HCT116 (cell line): ENCODE data around the gene ELFN2. TPM values are rescaled to one million over a fixed set of nuclear protein-coding genes. Genes with fewer than 3 reads are reported as not detected.

ENCODE experiments used
- ATAC-seq: fragments of 200-7000 bp; cut with Tn5 transposase; 2 replicates; pipeline ENCODE4 v1.9.1; 2020; ENCODE audit warnings: mild to moderate bottlenecking, moderate library complexity
- BruUV-seq: library from RNA; stranded (reverse); fragments of 400-500 nt; replicated peaks from 2 replicates; lab custom pipeline; 2021; lab: Mats Ljungman, UMichigan
- CTCF ChIA-PET: fragments of 300-600 bp; sonication (Branson Sonifier 250); formaldehyde crosslinking; loops from one replicate; lab custom pipeline; 2021; ENCODE audit warnings: antibody characterized with exemption; lab: Charles Lee
- POLR2A ChIA-PET: fragments of 300-600, 350-600 bp; sonication (Branson Sonifier 250); formaldehyde crosslinking; loops from one replicate; lab custom pipeline; 2021; ENCODE audit warnings: antibody characterized with exemption; lab: Charles Lee
- RAD21 ChIA-PET, 2 experiments: fragments of 300-600 bp; sonication (Branson Sonifier 250); formaldehyde crosslinking; loops; one replicate each; lab custom pipeline; 2023; ENCODE audit warnings: low total read pairs in 2 of 2; ENCODE audit not compliant: uncharacterized antibody in 2 of 2, unreplicated experiment in 2 of 2, low non-redundant PET in 1 of 2; lab: Charles Lee
- DNase-seq: peaks from one replicate; pipeline ENCODE4 v3.0.0-alpha.2; 2010; ENCODE audit warnings: low read depth, low spot score
- H2AFZ ChIP-seq: fragments of 200-600 bp; shearing (Covaris generic), sonication (generic); 2 replicates; pipeline ENCODE4 v1.6.1; 2017; ENCODE audit warnings: low read depth, mixed run types, mixed read lengths, antibody characterized with exemption, low read length; ENCODE audit not compliant: poor library complexity, severe bottlenecking
- H3K27ac ChIP-seq: 2 replicates; pipeline ENCODE4 v1.5.1; 2012; ENCODE audit warnings: low read depth, low read length
- H3K27me3 ChIP-seq: fragments of 200-600 bp; sonication (generic); 2 replicates; pipeline ENCODE4 v1.6.1; 2016; ENCODE audit warnings: mixed run types, low read length, mixed read lengths; ENCODE audit not compliant: insufficient read depth
- H3K36me3 ChIP-seq, 2 experiments: fragments of 200-500 bp in 1 of 2; fragments of 200-600 bp in 1 of 2; sonication (Bioruptor generic) in 1 of 2; sonication (generic) in 1 of 2; 2 replicates each; pipeline versions ENCODE4 v1.5.1 to v1.6.1; 2014 to 2016; ENCODE audit warnings: low read length in 2 of 2, inconsistent platforms in 1 of 2, mixed read lengths in 1 of 2, mixed run types in 1 of 2; ENCODE audit not compliant: insufficient read depth in 2 of 2, control insufficient read depth in 1 of 2
- H3K4me1 ChIP-seq, 2 experiments: fragments of 200-600 bp in 1 of 2; sonication (generic) in 1 of 2; 2 replicates each; pipeline versions ENCODE4 v1.5.1 to v1.6.1; 2012 to 2017; ENCODE audit warnings: low read length in 2 of 2, inconsistent platforms in 1 of 2, mild to moderate bottlenecking in 1 of 2, mixed read lengths in 1 of 2, mixed run types in 1 of 2, moderate library complexity in 1 of 2; ENCODE audit not compliant: insufficient read depth in 2 of 2, control insufficient read depth in 1 of 2
- H3K4me2 ChIP-seq: fragments of 200-600 bp; sonication (generic); 2 replicates; pipeline ENCODE4 v1.6.1; 2017; ENCODE audit warnings: mixed run types, low read length, mixed read lengths
- H3K4me3 ChIP-seq, 2 experiments: fragments of 200-600 bp in 1 of 2; sonication (generic) in 1 of 2; replicated peaks in 1 of 2; 2 replicates each; pipeline ENCODE4 v1.5.1; 2011 to 2016; ENCODE audit warnings: low read length in 2 of 2, control low read depth in 1 of 2, low read depth in 1 of 2, mild to moderate bottlenecking in 1 of 2, mixed read lengths in 1 of 2, mixed run types in 1 of 2
- H3K79me2 ChIP-seq: fragments of 200-600 bp; sonication (generic); 2 replicates; pipeline ENCODE4 v1.6.1; 2017; ENCODE audit warnings: mild to moderate bottlenecking, mixed run types, low read length, moderate library complexity, mixed read lengths; ENCODE audit not compliant: insufficient read depth
- H3K9ac ChIP-seq: fragments of 200-600 bp; sonication (generic); 2 replicates; pipeline ENCODE4 v1.6.1; 2016; ENCODE audit warnings: low read length, mixed read lengths
- H3K9me2 ChIP-seq: fragments of 200-600 bp; sonication (generic), shearing (Covaris generic); 2 replicates; pipeline ENCODE4 v1.6.1; 2017; ENCODE audit warnings: mixed run types, mild to moderate bottlenecking, moderate library complexity; ENCODE audit not compliant: insufficient read depth
- H3K9me3 ChIP-seq, 2 experiments: fragments of 200-500 bp in 1 of 2; fragments of 200-600 bp in 1 of 2; sonication (Bioruptor generic) in 1 of 2; sonication (generic) in 1 of 2; 2 replicates each; pipeline ENCODE4 v1.6.1; 2014 to 2017; ENCODE audit warnings: low read length in 2 of 2, mixed read lengths in 2 of 2, inconsistent platforms in 1 of 2, low read depth in 1 of 2, mild to moderate bottlenecking in 1 of 2, mixed run types in 1 of 2, moderate library complexity in 1 of 2; ENCODE audit not compliant: control insufficient read depth in 1 of 2, insufficient read depth in 1 of 2
- H4K20me1 ChIP-seq: fragments of 200-600 bp; sonication (generic), shearing (Covaris generic); 2 replicates; pipeline ENCODE4 v1.6.1; 2017; ENCODE audit warnings: mixed run types, mild to moderate bottlenecking, moderate library complexity; ENCODE audit not compliant: insufficient read depth
- CBX3 ChIP-seq: IDR thresholded peaks from 2 replicates; pipeline ENCODE4 v1.6.1; 2012; ENCODE audit warnings: low read depth
- CEBPB ChIP-seq: IDR thresholded peaks from 2 replicates; pipeline ENCODE4 v1.6.1; 2012; ENCODE audit warnings: low read depth
- EGR1 ChIP-seq: IDR thresholded peaks from 2 replicates; pipeline ENCODE4 v1.6.1; 2012; ENCODE audit warnings: low read depth
- EZH2 ChIP-seq: fragments of 200-600 bp; sonication (generic); IDR thresholded peaks from 2 replicates; pipeline ENCODE4 v1.6.1; 2017; ENCODE audit warnings: antibody characterized with exemption, mixed run types
- EZH2phosphoT487 ChIP-seq: fragments of 200-600 bp; IDR thresholded peaks from 2 replicates; pipeline ENCODE4 v1.6.1; 2018; ENCODE audit warnings: antibody characterized with exemption, borderline replicate concordance
- FOSL1 ChIP-seq: IDR thresholded peaks from 2 replicates; pipeline ENCODE4 v1.6.1; 2012; ENCODE audit warnings: low read depth
- JUND ChIP-seq: IDR thresholded peaks from 2 replicates; pipeline ENCODE4 v1.6.1; 2012
- RAD21 ChIP-seq: IDR thresholded peaks from 2 replicates; pipeline ENCODE4 v1.6.1; 2012; ENCODE audit warnings: low read depth, mild to moderate bottlenecking
- SIN3A ChIP-seq: IDR thresholded peaks from 2 replicates; pipeline ENCODE4 v1.6.1; 2012; ENCODE audit warnings: low read depth
- SRF ChIP-seq: IDR thresholded peaks from 2 replicates; pipeline ENCODE4 v1.6.1; 2012; ENCODE audit warnings: low read depth
- YY1 ChIP-seq: IDR thresholded peaks from 2 replicates; pipeline ENCODE4 v1.6.1; 2011; ENCODE audit warnings: low read length, low read depth, moderate library complexity, mild to moderate bottlenecking; ENCODE audit not compliant: insufficient replicate concordance; ENCODE audit errors: extremely low read depth
- ZFX ChIP-seq: fragments of 450-650 bp; IDR thresholded peaks from 2 replicates; pipeline ENCODE4 v1.6.1; 2017
- intact Hi-C: fragments of 100-400 bp; cut with micrococcal nuclease; formaldehyde crosslinking; loops from 2 replicates; pipeline ENCODE4 v1.10.0; 2022
- total RNA-seq: library from RNA; stranded (reverse); gene quantifications from one replicate; pipeline ENCODE4 v1.2.1, GENCODE V29; 2021; ENCODE audit not compliant: unreplicated experiment
- TF ChIP-seq, protein P1 (sequence below): IDR thresholded peaks from 2 replicates; pipeline ENCODE4 v1.6.1; 2012; ENCODE audit warnings: low read depth
- TF ChIP-seq, protein P2 (sequence below): IDR thresholded peaks from 2 replicates; pipeline ENCODE4 v1.6.1; 2012

ELFN2 gene
- total RNA-seq, 1 experiment from 2014 or later = 45.4 TPM

DNA sequence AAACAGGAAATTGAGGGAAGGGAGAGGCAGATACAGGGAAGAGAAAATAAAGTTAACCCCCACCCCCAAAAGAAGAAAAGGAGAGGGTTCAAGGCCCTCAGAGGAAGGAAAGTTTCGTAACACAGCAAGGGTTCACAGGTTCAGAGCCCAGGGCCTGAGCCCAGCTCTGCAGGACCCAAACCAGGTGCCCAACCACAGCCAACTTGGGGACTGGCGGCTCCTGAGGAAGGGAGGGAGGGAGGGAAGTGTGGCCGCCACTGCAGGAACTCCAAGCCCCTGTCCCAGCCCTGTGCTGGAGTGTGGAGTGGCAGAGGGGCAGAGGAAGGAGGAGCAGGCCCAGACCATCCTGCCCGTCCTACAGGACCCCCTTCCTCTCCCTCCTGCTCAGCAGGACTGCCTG lies 59.2 kb downstream of the ELFN2 start:
- Histone ChIP-seq H4K20me1 (no peaks in the 10 kb centered on the region), H2AFZ (no peak overlapping the region), H3K4me2 (no peak overlapping the region), H3K9me2 (no peaks in the 10 kb centered on the region), H3K4me3 (no peak overlapping the region), H3K36me3 (no peaks in the 10 kb centered on the region; a peak in 1 of 4 replicates), H3K4me1 (peaks cover 0 to 8% of the 10 kb centered on the region in 2 experiments; a peak in 1 of 4 replicates), H3K9ac (no peak overlapping the region), H3K27me3 (no peaks in the 10 kb centered on the region), H3K79me2 (no peaks in the 10 kb centered on the region), H3K27ac (no peak overlapping the region), H3K9me3 (no peaks in the 10 kb centered on the region)
- no TSS peak for BruUV-seq
- ChIA-PET RAD21 (no interaction called here), POLR2A (no interaction called here), CTCF (no interaction called here)
- intact Hi-C loops = no loop called here
- ATAC-seq (no peak), DNase-seq (no peak)
- TF ChIP-seq CEBPB (no peak), RAD21 (no peak), ZFX (no peak), CBX3 (no peak), SIN3A (no peak), EZH2phosphoT487 (no peak), EZH2 (no peak), SRF (no peak), JUND (no peak), FOSL1 (no peak), YY1 (no peak), EGR1 (no peak)
- TF ChIP-seq, protein P1, sequence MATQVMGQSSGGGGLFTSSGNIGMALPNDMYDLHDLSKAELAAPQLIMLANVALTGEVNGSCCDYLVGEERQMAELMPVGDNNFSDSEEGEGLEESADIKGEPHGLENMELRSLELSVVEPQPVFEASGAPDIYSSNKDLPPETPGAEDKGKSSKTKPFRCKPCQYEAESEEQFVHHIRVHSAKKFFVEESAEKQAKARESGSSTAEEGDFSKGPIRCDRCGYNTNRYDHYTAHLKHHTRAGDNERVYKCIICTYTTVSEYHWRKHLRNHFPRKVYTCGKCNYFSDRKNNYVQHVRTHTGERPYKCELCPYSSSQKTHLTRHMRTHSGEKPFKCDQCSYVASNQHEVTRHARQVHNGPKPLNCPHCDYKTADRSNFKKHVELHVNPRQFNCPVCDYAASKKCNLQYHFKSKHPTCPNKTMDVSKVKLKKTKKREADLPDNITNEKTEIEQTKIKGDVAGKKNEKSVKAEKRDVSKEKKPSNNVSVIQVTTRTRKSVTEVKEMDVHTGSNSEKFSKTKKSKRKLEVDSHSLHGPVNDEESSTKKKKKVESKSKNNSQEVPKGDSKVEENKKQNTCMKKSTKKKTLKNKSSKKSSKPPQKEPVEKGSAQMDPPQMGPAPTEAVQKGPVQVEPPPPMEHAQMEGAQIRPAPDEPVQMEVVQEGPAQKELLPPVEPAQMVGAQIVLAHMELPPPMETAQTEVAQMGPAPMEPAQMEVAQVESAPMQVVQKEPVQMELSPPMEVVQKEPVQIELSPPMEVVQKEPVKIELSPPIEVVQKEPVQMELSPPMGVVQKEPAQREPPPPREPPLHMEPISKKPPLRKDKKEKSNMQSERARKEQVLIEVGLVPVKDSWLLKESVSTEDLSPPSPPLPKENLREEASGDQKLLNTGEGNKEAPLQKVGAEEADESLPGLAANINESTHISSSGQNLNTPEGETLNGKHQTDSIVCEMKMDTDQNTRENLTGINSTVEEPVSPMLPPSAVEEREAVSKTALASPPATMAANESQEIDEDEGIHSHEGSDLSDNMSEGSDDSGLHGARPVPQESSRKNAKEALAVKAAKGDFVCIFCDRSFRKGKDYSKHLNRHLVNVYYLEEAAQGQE = no peak
- TF ChIP-seq, protein P2, sequence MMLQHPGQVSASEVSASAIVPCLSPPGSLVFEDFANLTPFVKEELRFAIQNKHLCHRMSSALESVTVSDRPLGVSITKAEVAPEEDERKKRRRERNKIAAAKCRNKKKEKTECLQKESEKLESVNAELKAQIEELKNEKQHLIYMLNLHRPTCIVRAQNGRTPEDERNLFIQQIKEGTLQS = no peak
